ENCODE measurements around the gene DPT. TPM values are rescaled to one million over a fixed set of nuclear protein-coding genes. Genes with fewer than 3 reads are reported as not detected.

Gene DPT
- total RNA-seq, 1 experiment from 2014 or later: not detected

GRCh38 chr1:168731244-168731953 is 2.4 kb upstream of the DPT start:
- DNase-seq (ENCODE audit: low spot score) (no peak), ATAC-seq (no peak)
- ChIA-PET POLR2A (no interaction called here), CTCF (no interaction called here)
- TF ChIP-seq, protein P1, sequence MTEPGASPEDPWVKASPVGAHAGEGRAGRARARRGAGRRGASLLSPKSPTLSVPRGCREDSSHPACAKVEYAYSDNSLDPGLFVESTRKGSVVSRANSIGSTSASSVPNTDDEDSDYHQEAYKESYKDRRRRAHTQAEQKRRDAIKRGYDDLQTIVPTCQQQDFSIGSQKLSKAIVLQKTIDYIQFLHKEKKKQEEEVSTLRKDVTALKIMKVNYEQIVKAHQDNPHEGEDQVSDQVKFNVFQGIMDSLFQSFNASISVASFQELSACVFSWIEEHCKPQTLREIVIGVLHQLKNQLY (CRISPR knock-in tag; IDR thresholded peaks at IDR 0.05): no peak
- Mint-ChIP-seq H3K4me3 (no peak overlapping the region), H3K9me3 (no peaks in the 10 kb centered on the region), H3K4me1 (no peaks in the 10 kb centered on the region), H3K27ac (no peak overlapping the region), H3K27me3 (ENCODE audit: low read depth) (no peaks in the 10 kb centered on the region), H3K36me3 (no peaks in the 10 kb centered on the region)

DNA sequence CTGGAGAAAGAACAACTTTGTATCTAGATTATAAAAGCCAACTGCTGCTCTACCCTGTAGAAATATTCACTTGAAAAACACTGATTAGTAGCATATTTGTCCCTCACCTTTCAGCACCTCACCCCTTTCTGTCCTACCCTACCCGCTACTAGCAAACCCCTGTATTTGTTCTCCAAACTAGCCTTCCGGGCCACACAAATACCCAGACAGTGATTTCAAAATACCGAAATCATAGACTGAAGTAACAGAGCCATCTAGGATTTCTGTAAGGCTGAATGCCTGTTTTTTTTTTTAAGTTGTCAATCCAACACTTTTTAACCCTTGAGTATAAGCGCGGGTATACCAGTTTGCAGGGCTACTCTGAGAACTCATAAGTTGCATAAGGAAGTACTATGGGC is 398 bp upstream of the DPT start:
- Mint-ChIP-seq H3K27ac (no peak overlapping the region), H3K9me3 (no peaks in the 10 kb centered on the region), H3K27me3 (ENCODE audit: low read depth) (no peaks in the 10 kb centered on the region), H3K4me3 (no peak overlapping the region), H3K4me1 (no peaks in the 10 kb centered on the region), H3K36me3 (no peaks in the 10 kb centered on the region)
- DNase-seq (ENCODE audit: low spot score): no peak
- TF ChIP-seq FOXP1 (CRISPR knock-in tag; IDR thresholded peaks at IDR 0.05; ENCODE audit: borderline replicate concordance) (no peak), JUN (CRISPR knock-in tag; IDR thresholded peaks at IDR 0.05) (no peak), KAT7 (CRISPR knock-in tag; IDR thresholded peaks at IDR 0.05; ENCODE audit: borderline replicate concordance) (no peak), CREB1 (CRISPR knock-in tag; IDR thresholded peaks at IDR 0.05) (no peak), RELA (CRISPR knock-in tag; IDR thresholded peaks at IDR 0.05; ENCODE audit: borderline replicate concordance) (no peak), CREM (CRISPR knock-in tag; IDR thresholded peaks at IDR 0.05) (no peak), SP1 (CRISPR knock-in tag; conservative IDR thresholded peaks at IDR 0.05) (no peak), ATF1 (CRISPR knock-in tag; IDR thresholded peaks at IDR 0.05) (no peak), FOXJ3 (CRISPR knock-in tag; IDR thresholded peaks at IDR 0.05; ENCODE audit: borderline replicate concordance) (no peak), ATF2 (CRISPR knock-in tag; IDR thresholded peaks at IDR 0.05; ENCODE audit: borderline replicate concordance, low read depth) (no peak), FOXK1 (CRISPR knock-in tag; IDR thresholded peaks at IDR 0.05) (no peak), NR1H2 (CRISPR knock-in tag; IDR thresholded peaks at IDR 0.05) (no peak), RORB (CRISPR knock-in tag; IDR thresholded peaks at IDR 0.05) (no peak)
- TF ChIP-seq, protein P2, sequence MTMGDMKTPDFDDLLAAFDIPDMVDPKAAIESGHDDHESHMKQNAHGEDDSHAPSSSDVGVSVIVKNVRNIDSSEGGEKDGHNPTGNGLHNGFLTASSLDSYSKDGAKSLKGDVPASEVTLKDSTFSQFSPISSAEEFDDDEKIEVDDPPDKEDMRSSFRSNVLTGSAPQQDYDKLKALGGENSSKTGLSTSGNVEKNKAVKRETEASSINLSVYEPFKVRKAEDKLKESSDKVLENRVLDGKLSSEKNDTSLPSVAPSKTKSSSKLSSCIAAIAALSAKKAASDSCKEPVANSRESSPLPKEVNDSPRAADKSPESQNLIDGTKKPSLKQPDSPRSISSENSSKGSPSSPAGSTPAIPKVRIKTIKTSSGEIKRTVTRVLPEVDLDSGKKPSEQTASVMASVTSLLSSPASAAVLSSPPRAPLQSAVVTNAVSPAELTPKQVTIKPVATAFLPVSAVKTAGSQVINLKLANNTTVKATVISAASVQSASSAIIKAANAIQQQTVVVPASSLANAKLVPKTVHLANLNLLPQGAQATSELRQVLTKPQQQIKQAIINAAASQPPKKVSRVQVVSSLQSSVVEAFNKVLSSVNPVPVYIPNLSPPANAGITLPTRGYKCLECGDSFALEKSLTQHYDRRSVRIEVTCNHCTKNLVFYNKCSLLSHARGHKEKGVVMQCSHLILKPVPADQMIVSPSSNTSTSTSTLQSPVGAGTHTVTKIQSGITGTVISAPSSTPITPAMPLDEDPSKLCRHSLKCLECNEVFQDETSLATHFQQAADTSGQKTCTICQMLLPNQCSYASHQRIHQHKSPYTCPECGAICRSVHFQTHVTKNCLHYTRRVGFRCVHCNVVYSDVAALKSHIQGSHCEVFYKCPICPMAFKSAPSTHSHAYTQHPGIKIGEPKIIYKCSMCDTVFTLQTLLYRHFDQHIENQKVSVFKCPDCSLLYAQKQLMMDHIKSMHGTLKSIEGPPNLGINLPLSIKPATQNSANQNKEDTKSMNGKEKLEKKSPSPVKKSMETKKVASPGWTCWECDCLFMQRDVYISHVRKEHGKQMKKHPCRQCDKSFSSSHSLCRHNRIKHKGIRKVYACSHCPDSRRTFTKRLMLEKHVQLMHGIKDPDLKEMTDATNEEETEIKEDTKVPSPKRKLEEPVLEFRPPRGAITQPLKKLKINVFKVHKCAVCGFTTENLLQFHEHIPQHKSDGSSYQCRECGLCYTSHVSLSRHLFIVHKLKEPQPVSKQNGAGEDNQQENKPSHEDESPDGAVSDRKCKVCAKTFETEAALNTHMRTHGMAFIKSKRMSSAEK (CRISPR knock-in tag; IDR thresholded peaks at IDR 0.05; ENCODE audit: borderline replicate concordance): no peak
- TF ChIP-seq, protein P3, sequence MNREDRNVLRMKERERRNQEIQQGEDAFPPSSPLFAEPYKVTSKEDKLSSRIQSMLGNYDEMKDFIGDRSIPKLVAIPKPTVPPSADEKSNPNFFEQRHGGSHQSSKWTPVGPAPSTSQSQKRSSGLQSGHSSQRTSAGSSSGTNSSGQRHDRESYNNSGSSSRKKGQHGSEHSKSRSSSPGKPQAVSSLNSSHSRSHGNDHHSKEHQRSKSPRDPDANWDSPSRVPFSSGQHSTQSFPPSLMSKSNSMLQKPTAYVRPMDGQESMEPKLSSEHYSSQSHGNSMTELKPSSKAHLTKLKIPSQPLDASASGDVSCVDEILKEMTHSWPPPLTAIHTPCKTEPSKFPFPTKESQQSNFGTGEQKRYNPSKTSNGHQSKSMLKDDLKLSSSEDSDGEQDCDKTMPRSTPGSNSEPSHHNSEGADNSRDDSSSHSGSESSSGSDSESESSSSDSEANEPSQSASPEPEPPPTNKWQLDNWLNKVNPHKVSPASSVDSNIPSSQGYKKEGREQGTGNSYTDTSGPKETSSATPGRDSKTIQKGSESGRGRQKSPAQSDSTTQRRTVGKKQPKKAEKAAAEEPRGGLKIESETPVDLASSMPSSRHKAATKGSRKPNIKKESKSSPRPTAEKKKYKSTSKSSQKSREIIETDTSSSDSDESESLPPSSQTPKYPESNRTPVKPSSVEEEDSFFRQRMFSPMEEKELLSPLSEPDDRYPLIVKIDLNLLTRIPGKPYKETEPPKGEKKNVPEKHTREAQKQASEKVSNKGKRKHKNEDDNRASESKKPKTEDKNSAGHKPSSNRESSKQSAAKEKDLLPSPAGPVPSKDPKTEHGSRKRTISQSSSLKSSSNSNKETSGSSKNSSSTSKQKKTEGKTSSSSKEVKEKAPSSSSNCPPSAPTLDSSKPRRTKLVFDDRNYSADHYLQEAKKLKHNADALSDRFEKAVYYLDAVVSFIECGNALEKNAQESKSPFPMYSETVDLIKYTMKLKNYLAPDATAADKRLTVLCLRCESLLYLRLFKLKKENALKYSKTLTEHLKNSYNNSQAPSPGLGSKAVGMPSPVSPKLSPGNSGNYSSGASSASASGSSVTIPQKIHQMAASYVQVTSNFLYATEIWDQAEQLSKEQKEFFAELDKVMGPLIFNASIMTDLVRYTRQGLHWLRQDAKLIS (CRISPR knock-in tag; IDR thresholded peaks at IDR 0.05; ENCODE audit: borderline replicate concordance): no peak
- TF ChIP-seq, protein P4, sequence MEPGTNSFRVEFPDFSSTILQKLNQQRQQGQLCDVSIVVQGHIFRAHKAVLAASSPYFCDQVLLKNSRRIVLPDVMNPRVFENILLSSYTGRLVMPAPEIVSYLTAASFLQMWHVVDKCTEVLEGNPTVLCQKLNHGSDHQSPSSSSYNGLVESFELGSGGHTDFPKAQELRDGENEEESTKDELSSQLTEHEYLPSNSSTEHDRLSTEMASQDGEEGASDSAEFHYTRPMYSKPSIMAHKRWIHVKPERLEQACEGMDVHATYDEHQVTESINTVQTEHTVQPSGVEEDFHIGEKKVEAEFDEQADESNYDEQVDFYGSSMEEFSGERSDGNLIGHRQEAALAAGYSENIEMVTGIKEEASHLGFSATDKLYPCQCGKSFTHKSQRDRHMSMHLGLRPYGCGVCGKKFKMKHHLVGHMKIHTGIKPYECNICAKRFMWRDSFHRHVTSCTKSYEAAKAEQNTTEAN (CRISPR knock-in tag; IDR thresholded peaks at IDR 0.05): no peak
- ChIA-PET CTCF (no interaction called here), POLR2A (no interaction called here)
- no peak for ATAC-seq

Measured in WTC11 (cell line).